HG03565 (cell line): ENCODE results near the gene MEG3.
"Not testable (repeated sequence)": the region's sequence is repeated elsewhere in the genome, so short reads cannot be mapped to it uniquely, and the experiment has no call there.

ENCODE experiments used
- ATAC-seq: cut with Tn5 transposase; IDR thresholded peaks from one replicate; pipeline ENCODE4 v1.9.1; 2021; ENCODE audit warnings: mild to moderate bottlenecking, moderate library complexity; ENCODE audit not compliant: unreplicated experiment

The MEG3 gene

GRCh38 chr14:100813291-100813690, 12.6 kb upstream of the MEG3 start:
- no peak for ATAC-seq

- no peak for ATAC-seq
These were observed 10.2 kb upstream of the MEG3 start for GRCh38 chr14:100815478-100816285.

GRCh38 chr14:100816286-100816949, 9.5 kb upstream of the MEG3 start:
- ATAC-seq = no peak

- no peak for ATAC-seq
These were observed 8.7 kb upstream of the MEG3 start for GRCh38 chr14:100816950-100817901.

GRCh38 chr14:100818221-100818699, 7.7 kb upstream of the MEG3 start:
- no peak for ATAC-seq

GRCh38 chr14:100818923-100819322, 7.0 kb upstream of the MEG3 start:
- not testable (repeated sequence) for ATAC-seq

- no peak for ATAC-seq
These were observed 6.5 kb upstream of the MEG3 start for GRCh38 chr14:100819453-100819828.

GRCh38 chr14:100819829-100820475, 6.0 kb upstream of the MEG3 start:
- no peak for ATAC-seq

- no peak for ATAC-seq
These were observed 5.0 kb upstream of the MEG3 start for GRCh38 chr14:100820957-100821356.

GRCh38 chr14:100822013-100822412, 3.9 kb upstream of the MEG3 start:
- ATAC-seq = no peak

- ATAC-seq = no peak
These were observed 3.2 kb upstream of the MEG3 start for GRCh38 chr14:100822532-100823296.

GRCh38 chr14:100823413-100824080, 2.4 kb upstream of the MEG3 start:
- ATAC-seq = no peak

- ATAC-seq = no peak
These were observed 1.8 kb upstream of the MEG3 start for GRCh38 chr14:100824091-100824551.

- ATAC-seq = no peak
These were observed 811 bp upstream of the MEG3 start for GRCh38 chr14:100824901-100825712.

GRCh38 chr14:100826391-100827100, 628 bp downstream of the MEG3 start:
- ATAC-seq = no peak

- no peak for ATAC-seq
These were observed 1.4 kb downstream of the MEG3 start for GRCh38 chr14:100827101-100828021.
